ES-I3 (cell line): Measurements from ENCODE around the gene MYO9A.

Source experiments
- H3K36me3 ChIP-seq: 2 replicates; pipeline ENCODE4 v1.6.1; 2013; ENCODE audit warnings: mild to moderate bottlenecking, low read length, control low read depth, moderate library complexity; ENCODE audit not compliant: insufficient read depth
- H3K4me1 ChIP-seq: 2 replicates; pipeline ENCODE4 v1.6.1; 2013; ENCODE audit warnings: mild to moderate bottlenecking, control low read depth, low read length; ENCODE audit not compliant: insufficient read depth
- H3K9ac ChIP-seq: 2 replicates; pipeline ENCODE4 v1.6.1; 2013; ENCODE audit warnings: low read depth, mild to moderate bottlenecking, low read length, moderate library complexity
- H3K9me3 ChIP-seq: 2 replicates; pipeline ENCODE4 v1.6.1; 2013; ENCODE audit warnings: mild to moderate bottlenecking, low read length, moderate library complexity; ENCODE audit not compliant: control insufficient read depth, insufficient read depth

The MYO9A gene

GRCh38 chr15:72118017-72118978 lies at the start of gene MYO9A, which contains the start of gene SENP8:
MYO9A (minus strand) TSS chr15:72118150; CDS start chr15:72046563, 71,587 bp downstream.
SENP8 (plus strand) TSS chr15:72118403; CDS start chr15:72139624, 21,221 bp downstream.
- Histone ChIP-seq H3K36me3 (no peaks in the 10 kb centered on the region), H3K9me3 (no peaks in the 10 kb centered on the region), H3K4me1 (no peaks in the 10 kb centered on the region; the same call in 1 of the 2 replicates), H3K9ac (peak within 1 kb of the TSS; percentile 94)

- Histone ChIP-seq H3K4me1 (peaks cover 12% of the 10 kb centered on the region), H3K9ac (no peak overlapping the region), H3K36me3 (no peaks in the 10 kb centered on the region), H3K9me3 (no peaks in the 10 kb centered on the region)
These were observed 49.5 kb upstream of the MYO9A start for GRCh38 chr15:72167445-72167844.

GRCh38 chr15:72166716-72167417 lies 48.9 kb upstream of the MYO9A start:
- H3K9ac ChIP-seq, result no peak overlapping the region
- no peaks in the 10 kb centered on the region for H3K9me3 ChIP-seq
- no peaks in the 10 kb centered on the region for H3K36me3 ChIP-seq
- peaks cover 12% of the 10 kb centered on the region for H3K4me1 ChIP-seq

- Histone ChIP-seq H3K36me3 (no peaks in the 10 kb centered on the region), H3K4me1 (peaks cover 8% of the 10 kb centered on the region), H3K9ac (no peak overlapping the region), H3K9me3 (no peaks in the 10 kb centered on the region)
These were observed 45.8 kb upstream of the MYO9A start for GRCh38 chr15:72163719-72164118.

GRCh38 chr15:72162569-72162968 lies 44.6 kb upstream of the MYO9A start:
- Histone ChIP-seq H3K9me3 (no peaks in the 10 kb centered on the region), H3K36me3 (no peaks in the 10 kb centered on the region)

GRCh38 chr15:72161361-72162132 lies 43.6 kb upstream of the MYO9A start:
- Histone ChIP-seq H3K9ac (no peak overlapping the region), H3K36me3 (no peaks in the 10 kb centered on the region), H3K9me3 (no peaks in the 10 kb centered on the region), H3K4me1 (no peaks in the 10 kb centered on the region)

More at GRCh38 chr15:72162569-72162968, 44.6 kb upstream of the MYO9A start:
- Histone ChIP-seq H3K4me1 (no peaks in the 10 kb centered on the region), H3K9ac (no peak overlapping the region)

GRCh38 chr15:72160696-72161245 lies 42.8 kb upstream of the MYO9A start:
- Histone ChIP-seq H3K9ac (no peak overlapping the region), H3K36me3 (no peaks in the 10 kb centered on the region), H3K4me1 (no peaks in the 10 kb centered on the region), H3K9me3 (no peaks in the 10 kb centered on the region)

- Histone ChIP-seq H3K9ac (no peak overlapping the region), H3K9me3 (no peaks in the 10 kb centered on the region), H3K36me3 (no peaks in the 10 kb centered on the region), H3K4me1 (no peaks in the 10 kb centered on the region)
These were observed 39.0 kb upstream of the MYO9A start for GRCh38 chr15:72156928-72157327.

GRCh38 chr15:72155635-72156616 lies 38.0 kb upstream of the MYO9A start:
- no peaks in the 10 kb centered on the region for H3K36me3 ChIP-seq
- H3K4me1 ChIP-seq, result no peaks in the 10 kb centered on the region
- no peak overlapping the region; the same call in 1 of the 2 replicates for H3K9ac ChIP-seq
- no peaks in the 10 kb centered on the region for H3K9me3 ChIP-seq

- Histone ChIP-seq H3K4me1 (no peaks in the 10 kb centered on the region), H3K36me3 (no peaks in the 10 kb centered on the region), H3K9me3 (no peaks in the 10 kb centered on the region), H3K9ac (no peak overlapping the region; the same call in 1 of the 2 replicates)
These were observed 37.2 kb upstream of the MYO9A start for GRCh38 chr15:72155003-72155621.

GRCh38 chr15:72154316-72154715 lies 36.4 kb upstream of the MYO9A start:
- no peaks in the 10 kb centered on the region for H3K9me3 ChIP-seq
- no peaks in the 10 kb centered on the region for H3K36me3 ChIP-seq
- no peak overlapping the region for H3K9ac ChIP-seq
- H3K4me1 ChIP-seq, result no peaks in the 10 kb centered on the region

GRCh38 chr15:72153269-72154000 lies 35.5 kb upstream of the MYO9A start:
- no peaks in the 10 kb centered on the region for H3K4me1 ChIP-seq
- no peaks in the 10 kb centered on the region for H3K9me3 ChIP-seq
- no peak overlapping the region for H3K9ac ChIP-seq
- no peaks in the 10 kb centered on the region for H3K36me3 ChIP-seq
